Osteoblast (primary cell): ENCODE data around the gene RNF19B. TPM values are rescaled to one million over a fixed set of nuclear protein-coding genes. Genes with fewer than 3 reads are reported as not detected.

Experiments used
- DNase-seq: peaks from one replicate; pipeline ENCODE4 v3.0.0; 2011; ENCODE audit warnings: low spot score, mixed read lengths; ENCODE audit not compliant: insufficient read length; ENCODE audit errors: missing footprints
- H2AFZ ChIP-seq: 2 replicates; pipeline ENCODE4 v1.6.0; 2011; ENCODE audit warnings: mild to moderate bottlenecking, low read length
- H3K27ac ChIP-seq: 2 replicates; pipeline ENCODE4 v1.5.1; 2011; ENCODE audit warnings: mild to moderate bottlenecking, low read depth, low read length, moderate library complexity
- H3K27me3 ChIP-seq: 2 replicates; pipeline ENCODE4 v1.6.0; 2012; ENCODE audit warnings: mild to moderate bottlenecking, control low read depth, inconsistent platforms, low read length, moderate library complexity; ENCODE audit not compliant: insufficient read depth
- H3K36me3 ChIP-seq: 2 replicates; pipeline ENCODE4 v1.5.1; 2011; ENCODE audit warnings: mild to moderate bottlenecking, low read length, control low read depth, moderate library complexity; ENCODE audit not compliant: insufficient read depth
- H3K4me1 ChIP-seq: 2 replicates; pipeline ENCODE4 v1.5.1; 2011; ENCODE audit warnings: mild to moderate bottlenecking, low read length, control low read depth, moderate library complexity; ENCODE audit not compliant: insufficient read depth
- H3K4me2 ChIP-seq: 2 replicates; pipeline ENCODE4 v1.6.0; 2011; ENCODE audit warnings: mild to moderate bottlenecking, low read length; ENCODE audit not compliant: insufficient read depth
- H3K4me3 ChIP-seq: fragments of 200-600 bp; sonication (generic); 3 replicates; pipeline ENCODE4 v1.5.1; 2012; ENCODE audit warnings: mild to moderate bottlenecking, low read length, inconsistent platforms; ENCODE audit not compliant: insufficient read depth
- H3K79me2 ChIP-seq: 2 replicates; pipeline ENCODE4 v1.6.0; 2012; ENCODE audit warnings: mild to moderate bottlenecking, low read length, control low read depth, inconsistent platforms; ENCODE audit not compliant: insufficient read depth
- H3K9me3 ChIP-seq: 2 replicates; pipeline ENCODE4 v1.5.1; 2011; ENCODE audit warnings: low read depth, low read length, control low read depth
- H4K20me1 ChIP-seq: 2 replicates; pipeline ENCODE4 v1.6.0; 2012; ENCODE audit warnings: mild to moderate bottlenecking, low read length, control low read depth; ENCODE audit not compliant: insufficient read depth
- total RNA-seq: library from RNA; depleted of rRNA; stranded (reverse); fragments of >200 nt; gene quantifications from 2 replicates; pipeline ENCODE4 v1.2.3, GENCODE V29; 2012
- TF ChIP-seq, protein P1 (sequence below): IDR thresholded peaks from 2 replicates; pipeline ENCODE4 v1.5.1; 2011; ENCODE audit warnings: mild to moderate bottlenecking, low read depth, low read length, moderate library complexity; ENCODE audit errors: extremely low read depth

Gene RNF19B
- total RNA-seq, 1 donor: 14.5 TPM

DNA sequence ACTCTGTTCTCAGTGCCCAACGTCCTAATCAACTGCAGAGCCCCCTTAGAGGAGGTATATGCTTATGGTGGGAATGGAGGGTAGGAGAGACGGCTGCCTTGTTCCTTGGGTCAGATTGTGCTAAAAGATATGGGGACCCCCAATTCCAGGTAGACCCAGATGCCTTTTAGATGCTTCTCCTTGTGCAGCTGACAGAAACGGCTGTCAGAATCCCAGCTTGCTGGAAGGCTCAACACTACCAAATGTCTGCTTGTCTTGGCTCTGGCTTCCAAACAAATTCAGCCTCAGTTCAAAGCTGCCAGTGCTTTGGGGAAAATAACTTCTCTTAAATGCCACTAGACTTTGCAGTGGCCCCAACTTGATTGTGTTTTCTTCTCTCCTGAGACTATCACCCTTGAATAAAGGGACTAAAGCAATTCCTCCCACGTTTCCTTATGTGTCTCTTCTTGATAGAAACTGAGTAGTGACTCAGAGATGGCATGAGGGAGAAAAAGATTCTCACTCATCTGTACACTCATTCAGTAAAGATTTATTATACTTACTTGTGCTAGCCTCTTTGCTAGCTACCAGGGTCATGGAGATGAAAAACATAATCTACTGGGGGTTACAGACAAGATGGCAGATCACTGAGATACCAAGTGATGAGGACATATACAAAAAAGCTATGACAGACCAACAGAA, 3.4 kb upstream of the RNF19B start:
- Histone ChIP-seq H3K36me3 (no peaks in the 10 kb centered on the region), H3K79me2 (peaks cover 10% of the 10 kb centered on the region), H3K4me2 (peak overlapping the region; percentile 66), H3K4me3 (no peak overlapping the region), H3K27ac (peak overlapping the region; percentile 78), H2AFZ (peak overlapping the region; percentile 32), H3K9me3 (no peaks in the 10 kb centered on the region), H4K20me1 (peaks cover 2% of the 10 kb centered on the region), H3K4me1 (peaks cover 31% of the 10 kb centered on the region), H3K27me3 (no peaks in the 10 kb centered on the region)
- DNase-seq: peak; percentile 90
- TF ChIP-seq, protein P1, sequence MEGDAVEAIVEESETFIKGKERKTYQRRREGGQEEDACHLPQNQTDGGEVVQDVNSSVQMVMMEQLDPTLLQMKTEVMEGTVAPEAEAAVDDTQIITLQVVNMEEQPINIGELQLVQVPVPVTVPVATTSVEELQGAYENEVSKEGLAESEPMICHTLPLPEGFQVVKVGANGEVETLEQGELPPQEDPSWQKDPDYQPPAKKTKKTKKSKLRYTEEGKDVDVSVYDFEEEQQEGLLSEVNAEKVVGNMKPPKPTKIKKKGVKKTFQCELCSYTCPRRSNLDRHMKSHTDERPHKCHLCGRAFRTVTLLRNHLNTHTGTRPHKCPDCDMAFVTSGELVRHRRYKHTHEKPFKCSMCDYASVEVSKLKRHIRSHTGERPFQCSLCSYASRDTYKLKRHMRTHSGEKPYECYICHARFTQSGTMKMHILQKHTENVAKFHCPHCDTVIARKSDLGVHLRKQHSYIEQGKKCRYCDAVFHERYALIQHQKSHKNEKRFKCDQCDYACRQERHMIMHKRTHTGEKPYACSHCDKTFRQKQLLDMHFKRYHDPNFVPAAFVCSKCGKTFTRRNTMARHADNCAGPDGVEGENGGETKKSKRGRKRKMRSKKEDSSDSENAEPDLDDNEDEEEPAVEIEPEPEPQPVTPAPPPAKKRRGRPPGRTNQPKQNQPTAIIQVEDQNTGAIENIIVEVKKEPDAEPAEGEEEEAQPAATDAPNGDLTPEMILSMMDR: no peak

DNA sequence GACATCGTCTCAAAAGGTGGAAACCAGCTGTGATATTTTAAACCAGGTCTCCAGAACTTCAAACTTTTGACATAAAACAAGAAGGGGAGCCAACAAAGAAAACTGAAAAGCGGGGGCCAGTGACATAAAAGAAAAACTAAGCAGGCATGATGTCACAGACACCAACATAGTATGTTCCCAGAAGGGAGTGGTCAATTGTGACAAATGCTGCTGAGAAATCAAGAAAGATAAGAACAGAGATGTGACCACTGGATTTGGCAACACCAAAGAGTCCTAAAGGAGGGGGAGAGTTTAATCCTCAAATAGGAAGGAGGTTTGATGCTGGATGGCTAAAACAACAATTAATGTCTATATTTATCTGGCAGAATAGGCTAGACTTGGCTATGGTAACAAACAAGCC, 2.3 kb upstream of the RNF19B start:
- no peaks in the 10 kb centered on the region for H3K9me3 ChIP-seq
- no peak overlapping the region for H2AFZ ChIP-seq
- H3K79me2 ChIP-seq: peaks cover 21% of the 10 kb centered on the region
- no peak overlapping the region for H3K4me2 ChIP-seq
- no peak overlapping the region for H3K4me3 ChIP-seq
- H3K4me1 ChIP-seq: peaks cover 36% of the 10 kb centered on the region
- H3K27me3 ChIP-seq: no peaks in the 10 kb centered on the region
- H3K36me3 ChIP-seq: no peaks in the 10 kb centered on the region
- H3K27ac ChIP-seq: no peak overlapping the region
- no peak for DNase-seq
- H4K20me1 ChIP-seq: peaks cover 8% of the 10 kb centered on the region
- TF ChIP-seq, protein P1: no peak

DNA sequence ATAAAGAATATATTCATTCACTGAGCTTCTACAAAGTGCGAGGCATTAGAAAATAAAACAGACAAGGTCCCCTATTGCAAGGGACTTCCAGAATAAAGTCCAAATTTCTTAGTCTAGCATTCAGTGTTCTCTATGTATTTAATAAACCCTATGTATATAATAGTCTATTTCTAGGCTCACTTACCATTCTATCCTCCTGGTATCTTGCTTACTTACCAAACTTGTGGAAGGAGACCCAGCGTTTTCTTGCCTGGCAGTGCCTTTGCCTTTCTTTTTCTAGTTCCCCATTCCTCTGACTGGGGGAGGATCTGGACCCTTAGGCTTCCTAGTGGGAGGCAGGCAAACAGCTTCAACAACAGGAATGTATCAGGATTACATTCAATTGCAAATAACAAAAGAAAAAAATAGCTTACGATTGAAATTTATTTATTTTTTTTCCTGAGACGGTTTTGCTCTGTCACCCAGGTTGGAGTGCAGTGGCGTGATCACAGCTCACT, 690 bp upstream of the RNF19B start:
- no peak for DNase-seq
- H3K36me3 ChIP-seq: no peaks in the 10 kb centered on the region
- TF ChIP-seq, protein P1: no peak
- peaks cover 35% of the 10 kb centered on the region for H3K79me2 ChIP-seq
- peak overlapping the region; percentile 83 for H2AFZ ChIP-seq
- H3K4me3 ChIP-seq: peak overlapping the region; percentile 88
- H3K27ac ChIP-seq: peak overlapping the region; percentile 7
- H3K4me1 ChIP-seq: peaks cover 42% of the 10 kb centered on the region
- H3K4me2 ChIP-seq: peak overlapping the region; percentile 86
- peaks cover 15% of the 10 kb centered on the region for H4K20me1 ChIP-seq
- no peaks in the 10 kb centered on the region for H3K27me3 ChIP-seq
- no peaks in the 10 kb centered on the region for H3K9me3 ChIP-seq

DNA sequence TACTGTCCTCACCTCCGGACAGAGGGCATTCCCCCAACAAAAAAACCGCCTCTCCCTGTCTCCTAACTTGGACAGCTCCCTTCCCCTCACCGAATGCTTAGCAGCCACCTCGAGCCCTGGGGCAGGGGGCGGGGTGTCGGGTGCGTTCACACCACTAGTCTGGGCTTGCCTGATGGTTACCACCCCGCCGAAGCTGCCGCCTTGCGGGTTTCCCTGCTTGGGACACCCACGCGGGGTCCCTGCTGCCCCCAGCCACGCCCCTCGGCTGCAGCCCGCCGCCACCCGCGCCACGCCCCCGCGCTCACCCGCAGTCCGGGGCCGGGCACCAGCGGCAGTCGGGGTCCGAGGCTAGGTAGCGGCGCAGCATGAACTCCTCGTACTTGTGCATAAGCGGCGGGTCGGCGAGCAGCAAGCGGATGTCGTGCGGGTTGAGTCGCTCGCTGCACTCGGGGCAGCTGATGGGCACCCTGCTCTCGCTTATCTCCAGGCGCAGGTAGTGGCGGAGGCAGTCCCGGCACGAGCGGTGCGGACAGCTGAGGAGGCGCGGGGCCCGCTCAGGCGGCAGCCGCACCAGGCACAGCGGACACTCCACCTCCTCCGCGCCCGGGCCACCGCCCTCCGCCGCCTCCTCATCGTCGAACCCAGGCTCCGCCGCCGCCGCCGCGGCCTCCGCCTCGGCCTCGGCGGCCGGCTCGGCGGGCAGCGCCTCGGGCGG, 706 bp downstream of the RNF19B start:
- H3K4me3 ChIP-seq: peak overlapping the region; percentile 88
- peaks cover 19% of the 10 kb centered on the region for H4K20me1 ChIP-seq
- TF ChIP-seq, protein P1: no peak
- H3K27me3 ChIP-seq: no peaks in the 10 kb centered on the region
- H3K4me1 ChIP-seq: peaks cover 33% of the 10 kb centered on the region
- H3K27ac ChIP-seq: peak overlapping the region; percentile 29
- H3K36me3 ChIP-seq: no peaks in the 10 kb centered on the region
- DNase-seq: peak; percentile 95
- H3K4me2 ChIP-seq: peak overlapping the region; percentile 88
- H3K79me2 ChIP-seq: peaks cover 45% of the 10 kb centered on the region
- peak overlapping the region; percentile 61 for H2AFZ ChIP-seq
- H3K9me3 ChIP-seq: no peaks in the 10 kb centered on the region
